Fibroblast of lung (primary cell): ENCODE results near the gene SIRPB1. TPM values are rescaled to one million over a fixed set of nuclear protein-coding genes. Genes with fewer than 3 reads are reported as not detected.

Experiments
- DNase-seq, 2 donors: peaks; one replicate each; pipeline versions ENCODE4 v3.0.0 to v3.0.0-alpha.2; 2010; ENCODE audit warnings: low read depth in 2 of 2
- H2AFZ ChIP-seq: 2 replicates; pipeline ENCODE4 v1.5.1; 2012; ENCODE audit warnings: low read length, control low read depth, inconsistent platforms
- H3K27ac ChIP-seq: 2 replicates; pipeline ENCODE4 v1.5.1; 2011; ENCODE audit warnings: low read length, control low read depth; ENCODE audit not compliant: insufficient read depth
- H3K27me3 ChIP-seq: 2 replicates; pipeline ENCODE4 v1.5.1; 2011; ENCODE audit warnings: mild to moderate bottlenecking, low read length; ENCODE audit not compliant: control insufficient read depth, insufficient read depth
- H3K36me3 ChIP-seq: 2 replicates; pipeline ENCODE4 v1.5.1; 2011; ENCODE audit warnings: low read length; ENCODE audit not compliant: control insufficient read depth, insufficient read depth
- H3K4me1 ChIP-seq: 2 replicates; pipeline ENCODE4 v1.5.1; 2011; ENCODE audit warnings: low read length; ENCODE audit not compliant: control insufficient read depth, insufficient read depth; ENCODE audit errors: extremely low read depth
- H3K4me2 ChIP-seq: 2 replicates; pipeline ENCODE4 v1.5.1; 2011; ENCODE audit warnings: low read length, control low read depth; ENCODE audit not compliant: insufficient read depth; ENCODE audit errors: extremely low read depth
- H3K4me3 ChIP-seq, 4 experiments: fragments of 200-600 bp in 1 of 4; sonication (generic) in 1 of 4; replicated peaks in 1 of 4; 2 replicates each; pipeline ENCODE4 v1.5.1; 2011 to 2016; ENCODE audit warnings: low read length in 4 of 4, low read depth in 3 of 4, mild to moderate bottlenecking in 3 of 4, control low read depth in 2 of 4, inconsistent platforms in 1 of 4, mixed read lengths in 1 of 4; ENCODE audit not compliant: insufficient read depth in 1 of 4; ENCODE audit errors: control extremely low read depth in 1 of 4
- H3K79me2 ChIP-seq: 2 replicates; pipeline ENCODE4 v1.5.1; 2012; ENCODE audit warnings: mild to moderate bottlenecking, low read length, inconsistent platforms; ENCODE audit not compliant: control insufficient read depth, insufficient read depth
- H3K9ac ChIP-seq: 2 replicates; pipeline ENCODE4 v1.5.1; 2011; ENCODE audit warnings: mild to moderate bottlenecking, low read length, control low read depth; ENCODE audit not compliant: insufficient read depth
- H3K9me3 ChIP-seq: 2 replicates; pipeline ENCODE4 v1.5.1; 2012; ENCODE audit warnings: low read depth, low read length; ENCODE audit not compliant: control insufficient read depth, insufficient read depth
- H4K20me1 ChIP-seq: 2 replicates; pipeline ENCODE4 v1.5.1; 2011; ENCODE audit warnings: low read length; ENCODE audit not compliant: control insufficient read depth, insufficient read depth; ENCODE audit errors: extremely low read depth
- CTCF ChIP-seq, 2 donors: IDR thresholded peaks in 1 of 2; conservative IDR thresholded peaks in 1 of 2; 1 replicate in 1 of 2; 2 replicates in 1 of 2; pipeline ENCODE4 v1.5.1; 2011 to 2012; ENCODE audit warnings: low read length in 2 of 2, control low read depth in 1 of 2, inconsistent platforms in 1 of 2, low read depth in 1 of 2, mild to moderate bottlenecking in 1 of 2
- EZH2 ChIP-seq: IDR thresholded peaks from 2 replicates; pipeline ENCODE4 v1.5.1; 2012; ENCODE audit warnings: low read length, control low read depth, mild to moderate bottlenecking; ENCODE audit errors: missing control alignments
- polyA plus RNA-seq, 2 donors: library from polyadenylated mRNA; depleted of rRNA in 1 of 2; stranded (reverse) in 1 of 2; unstranded in 1 of 2; fragments of >200 nt; gene quantifications; 2 replicates each; pipeline ENCODE4 v1.2.1, GENCODE V29; 2011 to 2012; ENCODE audit warnings: missing spikeins in 1 of 2
- total RNA-seq: library from RNA; depleted of rRNA; stranded (reverse); fragments of >200 nt; gene quantifications from 2 replicates; pipeline ENCODE4 v1.2.1, GENCODE V29; 2014

SIRPB1 gene
- total and polyA plus RNA-seq, 2 donors (not counting 1 experiment from before 2014, with no cell fraction given): 0.17 TPM; not detected in 1

GRCh38 chr20:1625083-1625690 lies 5.4 kb upstream of the SIRPB1 start:
- peaks cover 3% of the 10 kb centered on the region for H3K27me3 ChIP-seq
- H3K9ac ChIP-seq: no peak overlapping the region
- no peaks in the 10 kb centered on the region for H3K36me3 ChIP-seq
- H4K20me1 ChIP-seq: no peaks in the 10 kb centered on the region
- no peaks in the 10 kb centered on the region for H3K79me2 ChIP-seq
- H3K9me3 ChIP-seq: no peaks in the 10 kb centered on the region
- H3K4me3 ChIP-seq: no peak overlapping the region
- DNase-seq: no peak
- H2AFZ ChIP-seq: no peak overlapping the region
- no peaks in the 10 kb centered on the region for H3K4me1 ChIP-seq
- no peak for TF ChIP-seq EZH2
- TF ChIP-seq CTCF (conservative IDR thresholded peaks at IDR 0.05 in 1 of 2, IDR thresholded peaks at IDR 0.05 in 1 of 2; ENCODE audit: low read depth in 1 of 2, low read length in 2 of 2): no peak
- no peak overlapping the region for H3K27ac ChIP-seq
- no peak overlapping the region for H3K4me2 ChIP-seq

GRCh38 chr20:1623501-1624205 lies 3.8 kb upstream of the SIRPB1 start:
- TF ChIP-seq CTCF (conservative IDR thresholded peaks at IDR 0.05 in 1 of 2, IDR thresholded peaks at IDR 0.05 in 1 of 2; ENCODE audit: low read depth in 1 of 2, low read length in 2 of 2): no peak
- TF ChIP-seq EZH2: no peak
- Histone ChIP-seq H3K79me2 (no peaks in the 10 kb centered on the region), H3K36me3 (no peaks in the 10 kb centered on the region), H3K4me3 (no peak overlapping the region), H2AFZ (no peak overlapping the region), H3K4me2 (no peak overlapping the region), H3K4me1 (no peaks in the 10 kb centered on the region), H3K9ac (no peak overlapping the region), H4K20me1 (no peaks in the 10 kb centered on the region), H3K27ac (no peak overlapping the region), H3K27me3 (no peaks in the 10 kb centered on the region), H3K9me3 (no peaks in the 10 kb centered on the region)
- no peak for DNase-seq

GRCh38 chr20:1622450-1622849 lies 2.6 kb upstream of the SIRPB1 start:
- H3K27ac ChIP-seq: no peak overlapping the region
- no peak for TF ChIP-seq CTCF (conservative IDR thresholded peaks at IDR 0.05 in 1 of 2, IDR thresholded peaks at IDR 0.05 in 1 of 2; ENCODE audit: low read depth in 1 of 2, low read length in 2 of 2)
- no peak for TF ChIP-seq EZH2

More at GRCh38 chr20:1622450-1622849, 2.6 kb upstream of the SIRPB1 start:
- H3K27me3 ChIP-seq: no peaks in the 10 kb centered on the region
- no peaks in the 10 kb centered on the region for H3K9me3 ChIP-seq
- DNase-seq: no peak
- no peaks in the 10 kb centered on the region for H4K20me1 ChIP-seq
- H3K4me1 ChIP-seq: no peaks in the 10 kb centered on the region
- no peaks in the 10 kb centered on the region for H3K36me3 ChIP-seq
- no peaks in the 10 kb centered on the region for H3K79me2 ChIP-seq
- no peak overlapping the region for H2AFZ ChIP-seq
- H3K9ac ChIP-seq: no peak overlapping the region
- H3K4me3 ChIP-seq: no peak overlapping the region
- H3K4me2 ChIP-seq: no peak overlapping the region
